ENCODE results near the gene RPL38.

Gene RPL38

GRCh38 chr17:74203439-74204240, at the start of gene RPL38:
RPL38 (plus strand) TSS chr17:74203678; CDS start chr17:74203956, 278 bp downstream.
- peak; percentile 98 for DNase-seq (ENCODE audit: low read depth)

GRCh38 chr17:74153821-74154430, 49.6 kb upstream of the RPL38 start:
- DNase-seq (ENCODE audit: low read depth): no peak

GRCh38 chr17:74156878-74157277, 46.6 kb upstream of the RPL38 start:
- DNase-seq (ENCODE audit: low read depth): no peak

- DNase-seq (ENCODE audit: low read depth): no peak
Observed at GRCh38 chr17:74157366-74157765, 46.1 kb upstream of the RPL38 start.

- no peak for DNase-seq (ENCODE audit: low read depth)
Observed at GRCh38 chr17:74158761-74159160, 44.7 kb upstream of the RPL38 start.

GRCh38 chr17:74159226-74159840, 44.1 kb upstream of the RPL38 start:
- DNase-seq (ENCODE audit: low read depth): no peak

GRCh38 chr17:74160656-74161502, 42.6 kb upstream of the RPL38 start:
- DNase-seq (ENCODE audit: low read depth): no peak

GRCh38 chr17:74161503-74161875, 42.0 kb upstream of the RPL38 start:
- no peak for DNase-seq (ENCODE audit: low read depth)

- no peak for DNase-seq (ENCODE audit: low read depth)
Observed at GRCh38 chr17:74163271-74163821, 40.1 kb upstream of the RPL38 start.

- no peak for DNase-seq (ENCODE audit: low read depth)
Observed at GRCh38 chr17:74163836-74164235, 39.6 kb upstream of the RPL38 start.

- no peak for DNase-seq (ENCODE audit: low read depth)
Observed at GRCh38 chr17:74164446-74165045, 38.9 kb upstream of the RPL38 start.

- no peak for DNase-seq (ENCODE audit: low read depth)
Observed at GRCh38 chr17:74165797-74166365, 37.6 kb upstream of the RPL38 start.

- DNase-seq (ENCODE audit: low read depth): no peak
Observed at GRCh38 chr17:74170924-74171323, 32.6 kb upstream of the RPL38 start.

- no peak for DNase-seq (ENCODE audit: low read depth)
Observed at GRCh38 chr17:74172700-74173099, 30.8 kb upstream of the RPL38 start.

GRCh38 chr17:74176546-74177001, 26.9 kb upstream of the RPL38 start:
- peak; percentile 4 for DNase-seq (ENCODE audit: low read depth)

- DNase-seq (ENCODE audit: low read depth): no peak
Observed at GRCh38 chr17:74177018-74177450, 26.4 kb upstream of the RPL38 start.

GRCh38 chr17:74179576-74179975, 23.9 kb upstream of the RPL38 start:
- DNase-seq (ENCODE audit: low read depth): no peak

GRCh38 chr17:74180336-74180735, 23.1 kb upstream of the RPL38 start:
- DNase-seq (ENCODE audit: low read depth): no peak

GRCh38 chr17:74181341-74181740, 22.1 kb upstream of the RPL38 start:
- no peak for DNase-seq (ENCODE audit: low read depth)

- no peak for DNase-seq (ENCODE audit: low read depth)
Observed at GRCh38 chr17:74182041-74182723, 21.3 kb upstream of the RPL38 start.
